Measurements from ENCODE around the gene SLF2.

The SLF2 gene

DNA sequence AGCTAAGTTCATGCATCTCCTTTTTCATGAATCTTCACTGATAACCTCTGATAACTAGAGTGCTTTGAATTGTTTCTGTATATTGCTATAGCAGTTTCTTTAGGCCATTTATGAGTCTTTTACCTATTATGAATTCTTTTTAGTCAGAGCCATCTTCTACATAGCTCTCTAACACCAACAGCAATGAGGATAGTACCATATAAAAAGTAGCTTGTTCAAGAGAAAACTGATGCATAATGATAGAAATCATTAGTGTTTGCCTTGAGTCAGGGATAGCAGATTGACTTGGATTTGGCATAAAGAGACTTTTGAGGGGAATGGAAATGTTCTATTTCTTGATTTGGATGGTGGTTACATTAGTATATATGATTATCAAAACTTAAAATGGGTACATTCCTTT, 30.7 kb downstream of the SLF2 start:
- H3K4me3 ChIP-seq (replicated peaks; ENCODE audit: low read depth, low read length), result no peak overlapping the region
- TF ChIP-seq, protein P1, sequence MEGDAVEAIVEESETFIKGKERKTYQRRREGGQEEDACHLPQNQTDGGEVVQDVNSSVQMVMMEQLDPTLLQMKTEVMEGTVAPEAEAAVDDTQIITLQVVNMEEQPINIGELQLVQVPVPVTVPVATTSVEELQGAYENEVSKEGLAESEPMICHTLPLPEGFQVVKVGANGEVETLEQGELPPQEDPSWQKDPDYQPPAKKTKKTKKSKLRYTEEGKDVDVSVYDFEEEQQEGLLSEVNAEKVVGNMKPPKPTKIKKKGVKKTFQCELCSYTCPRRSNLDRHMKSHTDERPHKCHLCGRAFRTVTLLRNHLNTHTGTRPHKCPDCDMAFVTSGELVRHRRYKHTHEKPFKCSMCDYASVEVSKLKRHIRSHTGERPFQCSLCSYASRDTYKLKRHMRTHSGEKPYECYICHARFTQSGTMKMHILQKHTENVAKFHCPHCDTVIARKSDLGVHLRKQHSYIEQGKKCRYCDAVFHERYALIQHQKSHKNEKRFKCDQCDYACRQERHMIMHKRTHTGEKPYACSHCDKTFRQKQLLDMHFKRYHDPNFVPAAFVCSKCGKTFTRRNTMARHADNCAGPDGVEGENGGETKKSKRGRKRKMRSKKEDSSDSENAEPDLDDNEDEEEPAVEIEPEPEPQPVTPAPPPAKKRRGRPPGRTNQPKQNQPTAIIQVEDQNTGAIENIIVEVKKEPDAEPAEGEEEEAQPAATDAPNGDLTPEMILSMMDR (IDR thresholded peaks at IDR 0.05; ENCODE audit: low read depth, low read length, missing control alignments), result no peak
- no peak for DNase-seq (ENCODE audit: extremely low read depth, low read depth)

DNA sequence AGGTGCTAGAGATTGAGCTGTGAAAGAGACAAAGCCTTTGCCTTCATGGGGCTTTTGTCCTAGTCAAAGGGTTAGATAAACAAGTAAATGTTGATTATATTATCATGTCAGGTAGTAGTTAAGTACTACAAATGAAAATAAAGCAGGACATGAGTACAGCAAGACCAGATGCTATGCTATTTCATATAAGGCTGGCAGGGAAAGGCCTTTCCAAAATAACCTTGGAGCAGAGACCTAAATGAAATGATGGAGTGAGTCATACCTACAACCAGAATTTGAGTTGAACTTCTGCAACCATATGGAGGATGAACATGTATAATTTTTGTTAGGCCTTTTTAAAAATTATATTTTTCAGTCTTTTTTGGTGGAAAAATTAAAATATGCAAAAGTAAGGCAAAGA, 33.0 kb downstream of the SLF2 start:
- no peak overlapping the region for H3K4me3 ChIP-seq (replicated peaks; ENCODE audit: low read depth, low read length)
- TF ChIP-seq, protein P1 (IDR thresholded peaks at IDR 0.05; ENCODE audit: low read depth, low read length, missing control alignments), result no peak
- DNase-seq (ENCODE audit: extremely low read depth, low read depth), result no peak

DNA sequence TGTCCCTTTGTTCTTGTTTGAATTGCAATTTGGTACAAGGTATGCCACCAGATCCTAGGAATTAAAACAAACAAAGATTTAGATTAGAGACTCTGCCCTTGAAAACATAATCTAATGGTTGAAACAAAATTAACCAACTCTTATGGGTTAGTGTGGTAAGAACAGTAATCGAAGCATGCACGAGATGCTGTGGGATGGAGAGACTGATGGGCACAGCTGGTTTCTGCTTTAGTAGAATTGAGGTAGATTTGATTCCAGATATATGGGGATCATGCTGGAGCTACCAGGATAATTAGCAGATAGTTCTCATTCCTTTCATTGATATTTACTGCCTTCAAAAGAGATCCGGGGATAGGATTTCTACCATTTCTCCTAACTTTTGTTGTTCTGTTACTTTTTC, 36.2 kb downstream of the SLF2 start:
- DNase-seq (ENCODE audit: extremely low read depth, low read depth), result no peak
- TF ChIP-seq, protein P1 (IDR thresholded peaks at IDR 0.05; ENCODE audit: low read depth, low read length, missing control alignments), result no peak
- H3K4me3 ChIP-seq (replicated peaks; ENCODE audit: low read depth, low read length), result no peak overlapping the region

DNA sequence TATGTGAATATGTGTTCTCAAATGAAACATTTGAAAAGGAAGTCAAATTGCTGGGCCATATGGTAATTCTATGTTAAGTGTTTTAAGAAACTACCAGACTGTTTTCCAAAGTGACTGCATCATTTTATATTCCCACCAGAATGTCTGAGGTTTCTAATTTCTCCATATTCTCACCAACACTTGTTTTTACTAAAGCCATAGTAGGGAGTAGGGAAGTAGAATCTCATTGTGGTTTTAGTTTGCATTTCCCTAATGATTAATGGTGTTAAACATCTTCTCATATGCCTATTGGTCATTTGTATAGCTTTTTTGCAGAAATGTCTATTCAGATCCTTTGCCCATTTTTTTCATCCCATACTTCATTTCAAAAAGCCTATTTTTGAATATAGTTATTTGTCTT, 47.5 kb downstream of the SLF2 start:
- H3K4me3 ChIP-seq (replicated peaks; ENCODE audit: low read depth, low read length), result no peak overlapping the region
- TF ChIP-seq, protein P1 (IDR thresholded peaks at IDR 0.05; ENCODE audit: low read depth, low read length, missing control alignments), result no peak
- no peak for DNase-seq (ENCODE audit: extremely low read depth, low read depth)

DNA sequence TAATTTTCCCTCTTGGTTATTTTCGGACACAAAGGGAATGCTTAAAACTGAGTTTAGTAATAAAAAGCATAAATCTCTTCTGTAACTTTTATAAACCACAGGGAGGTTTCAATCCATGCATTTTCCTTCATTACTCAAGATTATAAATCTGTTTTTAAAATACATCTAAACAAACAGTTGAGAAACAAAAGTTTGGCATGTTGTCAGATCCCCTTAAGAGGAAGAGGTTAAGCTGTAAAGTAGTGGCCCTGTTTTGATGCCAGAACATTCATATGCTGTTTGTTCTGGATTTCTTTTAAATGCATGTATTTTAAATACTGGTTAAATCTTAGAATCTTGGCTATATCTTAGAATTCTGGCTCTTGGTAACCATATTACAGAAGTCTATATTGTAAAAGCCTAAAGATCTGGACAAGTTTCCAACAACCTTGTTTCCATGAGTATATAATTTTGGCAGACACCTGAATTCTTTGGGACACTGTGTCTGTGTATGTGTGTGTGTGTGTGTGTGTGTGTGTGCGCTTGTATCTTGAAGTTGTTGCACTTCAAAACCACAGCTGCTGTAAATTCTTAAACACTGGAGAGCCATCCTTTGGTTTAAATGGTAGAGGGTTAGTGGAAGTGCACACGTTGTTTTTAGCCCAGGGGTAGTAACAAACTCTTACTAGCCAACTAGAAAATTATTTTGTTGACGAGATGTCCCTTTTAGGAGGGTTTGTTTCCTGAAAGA, 49.8 kb downstream of the SLF2 start:
- TF ChIP-seq, protein P1 (IDR thresholded peaks at IDR 0.05; ENCODE audit: low read depth, low read length, missing control alignments), result no peak
- no peak for DNase-seq (ENCODE audit: extremely low read depth, low read depth)

DNA sequence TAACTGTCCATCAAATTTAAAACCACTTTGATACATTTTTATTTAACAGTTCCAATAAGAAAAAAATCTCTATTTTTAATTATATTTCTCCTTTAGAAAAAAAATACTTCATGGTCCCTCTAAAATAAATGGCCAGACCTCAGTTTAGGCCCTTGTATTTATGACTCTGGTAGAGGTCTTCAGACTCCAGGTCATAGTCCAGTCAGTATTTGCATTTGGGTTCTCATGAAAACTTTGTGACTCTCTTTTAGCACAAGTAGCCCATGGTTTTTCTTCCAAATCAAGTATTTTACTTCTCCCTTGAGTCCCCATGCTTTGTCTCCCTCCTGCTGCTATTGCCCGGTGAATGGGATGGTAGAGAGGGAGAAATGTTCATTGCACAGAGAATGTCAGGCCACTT, 51.1 kb downstream of the SLF2 start:
- DNase-seq (ENCODE audit: extremely low read depth, low read depth), result no peak
- no peak overlapping the region for H3K4me3 ChIP-seq (replicated peaks; ENCODE audit: low read depth, low read length)
- TF ChIP-seq, protein P1 (IDR thresholded peaks at IDR 0.05; ENCODE audit: low read depth, low read length, missing control alignments), result no peak

More for the DNA sequence above, 49.8 kb downstream of the SLF2 start:
- no peak overlapping the region for H3K4me3 ChIP-seq (replicated peaks; ENCODE audit: low read depth, low read length)

DNA sequence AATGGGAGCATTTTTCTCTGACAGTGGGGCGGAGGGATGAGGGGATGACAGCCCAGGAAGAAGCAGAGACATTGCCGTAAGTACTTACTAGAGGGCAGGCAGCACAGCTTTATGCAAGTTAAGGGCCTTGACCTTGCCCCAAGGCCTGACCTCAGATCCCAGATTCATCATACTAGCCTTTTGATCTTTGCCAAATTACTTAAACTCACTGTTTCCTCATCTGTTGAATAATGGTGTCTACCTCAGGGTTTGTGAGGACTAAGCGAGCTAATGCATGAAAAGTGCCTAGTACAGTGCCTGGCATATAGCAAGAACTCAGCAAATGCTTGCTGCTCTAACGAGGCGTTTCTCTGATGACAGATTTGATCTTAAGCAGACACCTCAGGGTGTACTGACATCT, 53.1 kb downstream of the SLF2 start:
- TF ChIP-seq, protein P1 (IDR thresholded peaks at IDR 0.05; ENCODE audit: low read depth, low read length, missing control alignments), result no peak
- DNase-seq (ENCODE audit: extremely low read depth, low read depth), result no peak
- H3K4me3 ChIP-seq (replicated peaks; ENCODE audit: low read depth, low read length), result no peak overlapping the region
